H1 (cell line): ENCODE data around the gene SMIM29. TPM values are rescaled to one million over a fixed set of nuclear protein-coding genes. Genes with fewer than 3 reads are reported as not detected.
A peak's percentile ranks its signal among the peaks of the same experiment; 100 is the strongest.

Experiments used
- CTCF ChIA-PET: fragments of 300-600 bp; sonication (Branson Sonifier 250); formaldehyde crosslinking; loops from one replicate; lab custom pipeline; 2021; ENCODE audit not compliant: partially characterized antibody; lab: Charles Lee
- POLR2A ChIA-PET: fragments of 300-600 bp; sonication (Branson Sonifier 250); formaldehyde crosslinking; loops from one replicate; lab custom pipeline; 2021; ENCODE audit warnings: inconsistent platforms; ENCODE audit not compliant: partially characterized antibody; lab: Charles Lee
- DNase-seq, 2 experiments: peaks; one replicate each; pipeline versions ENCODE4 v3.0.0 to v3.0.0-alpha.2; 2010 to 2022; ENCODE audit warnings: low spot score in 2 of 2, low read depth in 1 of 2, mixed read lengths in 1 of 2
- FAIRE-seq: peaks from 2 replicates; lab custom pipeline; 2011; peaks lifted over from hg19 to GRCh38; lab: Jason Lieb, UNC
- H2AFZ ChIP-seq: 2 replicates; pipeline ENCODE4 v1.8.1; 2012; ENCODE audit warnings: low read length, inconsistent platforms
- H2AK5ac ChIP-seq: 2 replicates; pipeline ENCODE4 v1.6.1; 2013; ENCODE audit warnings: low read depth, low read length
- H2BK120ac ChIP-seq: replicated peaks from 2 replicates; pipeline ENCODE3; 2013; ENCODE audit warnings: low read depth, low read length, inconsistent platforms
- H2BK12ac ChIP-seq: 2 replicates; pipeline ENCODE4 v1.6.1; 2013; ENCODE audit warnings: low read depth, low read length
- H2BK15ac ChIP-seq: 2 replicates; pipeline ENCODE4 v1.6.1; 2013; ENCODE audit warnings: low read length
- H2BK20ac ChIP-seq: 2 replicates; pipeline ENCODE4 v1.6.1; 2013; ENCODE audit warnings: low read length
- H2BK5ac ChIP-seq: 2 replicates; pipeline ENCODE4 v1.6.1; 2013; ENCODE audit warnings: low read depth, low read length
- H3K14ac ChIP-seq: 2 replicates; pipeline ENCODE4 v1.6.1; 2013; ENCODE audit warnings: inconsistent platforms; ENCODE audit not compliant: insufficient read length
- H3K18ac ChIP-seq: 2 replicates; pipeline ENCODE4 v1.6.1; 2013; ENCODE audit warnings: low read length; ENCODE audit errors: extremely low read depth
- H3K23ac ChIP-seq: 2 replicates; pipeline ENCODE4 v1.6.1; 2013; ENCODE audit warnings: inconsistent platforms; ENCODE audit not compliant: insufficient read length
- H3K23me2 ChIP-seq: 2 replicates; pipeline ENCODE4 v1.6.1; 2013; ENCODE audit warnings: low read depth, low read length
- H3K27ac ChIP-seq: 2 replicates; pipeline ENCODE4 v1.6.1; 2011; ENCODE audit warnings: low read depth, low read length, inconsistent platforms
- H3K27me3 ChIP-seq, 4 experiments: replicated peaks in 1 of 4; 1 replicate in 1 of 4; 2 replicates in 3 of 4; pipeline versions ENCODE4 v1.6.1 to v1.8.1; 2011 to 2013; ENCODE audit warnings: low read length in 3 of 4, mild to moderate bottlenecking in 3 of 4, inconsistent platforms in 2 of 4, mixed read lengths in 2 of 4, moderate library complexity in 1 of 4; ENCODE audit not compliant: control insufficient read depth in 3 of 4, insufficient read depth in 3 of 4; ENCODE audit errors: extremely low read depth in 1 of 4
- H3K36me3 ChIP-seq, 4 experiments: 2 replicates each; pipeline versions ENCODE4 v1.6.1 to v1.8.1; 2011 to 2013; ENCODE audit warnings: mild to moderate bottlenecking in 4 of 4, low read length in 3 of 4, moderate library complexity in 2 of 4, control low read depth in 1 of 4, inconsistent platforms in 1 of 4; ENCODE audit not compliant: insufficient read depth in 4 of 4, control insufficient read depth in 2 of 4
- H3K4ac ChIP-seq: replicated peaks from 2 replicates; pipeline ENCODE3; 2013; ENCODE audit warnings: low read length, low read depth, mixed read lengths, inconsistent platforms; ENCODE audit not compliant: insufficient read length
- H3K4me1 ChIP-seq, 4 experiments: replicated peaks in 1 of 4; 1 replicate in 1 of 4; 2 replicates in 3 of 4; pipeline versions ENCODE4 v1.6.1 to v1.8.1; 2011 to 2013; ENCODE audit warnings: low read length in 3 of 4, inconsistent platforms in 2 of 4, mixed read lengths in 1 of 4; ENCODE audit not compliant: insufficient read depth in 4 of 4, control insufficient read depth in 3 of 4
- H3K4me2 ChIP-seq, 2 experiments: 2 replicates each; pipeline versions ENCODE4 v1.6.1 to v1.8.1; 2011 to 2013; ENCODE audit warnings: low read depth in 2 of 2, low read length in 2 of 2, control low read depth in 1 of 2, inconsistent platforms in 1 of 2, mild to moderate bottlenecking in 1 of 2; ENCODE audit not compliant: insufficient read depth in 1 of 2
- H3K4me3 ChIP-seq, 4 experiments: fragments of 200-600, 300-600 bp in 1 of 4; sonication (generic), shearing (Covaris generic), sonication (Bioruptor Twin) in 1 of 4; 2 replicates each; pipeline versions ENCODE4 v1.5.1 to v1.8.1; 2011 to 2016; ENCODE audit warnings: low read length in 4 of 4, low read depth in 3 of 4, control low read depth in 2 of 4, inconsistent platforms in 2 of 4, mild to moderate bottlenecking in 2 of 4, mixed read lengths in 1 of 4, moderate library complexity in 1 of 4; ENCODE audit not compliant: insufficient read depth in 2 of 4; ENCODE audit errors: extremely low read depth in 1 of 4
- H3K56ac ChIP-seq: replicated peaks from 2 replicates; pipeline ENCODE3; 2013; ENCODE audit warnings: low read depth, mild to moderate bottlenecking, mixed read lengths, low read length, inconsistent platforms; ENCODE audit not compliant: insufficient read length
- H3K79me1 ChIP-seq: 2 replicates; pipeline ENCODE4 v1.6.1; 2013; ENCODE audit warnings: low read depth, low read length, control low read depth
- H3K79me2 ChIP-seq, 2 experiments: 2 replicates each; pipeline versions ENCODE4 v1.6.1 to v1.8.1; 2012 to 2013; ENCODE audit warnings: low read length in 2 of 2, mild to moderate bottlenecking in 2 of 2, inconsistent platforms in 1 of 2; ENCODE audit not compliant: insufficient read depth in 2 of 2, control insufficient read depth in 1 of 2
- H3K9ac ChIP-seq, 4 experiments: replicated peaks in 1 of 4; 1 replicate in 1 of 4; 2 replicates in 3 of 4; pipeline versions ENCODE4 v1.6.1 to v1.8.1; 2011 to 2013; ENCODE audit warnings: low read depth in 3 of 4, low read length in 3 of 4, control low read depth in 2 of 4, mild to moderate bottlenecking in 2 of 4, moderate library complexity in 2 of 4, inconsistent platforms in 1 of 4; ENCODE audit errors: extremely low read depth in 1 of 4
- H3K9me3 ChIP-seq, 2 experiments: 2 replicates each; pipeline versions ENCODE4 v1.6.1 to v1.8.1; 2012 to 2013; ENCODE audit warnings: mild to moderate bottlenecking in 2 of 2, moderate library complexity in 2 of 2, control low read depth in 1 of 2, inconsistent platforms in 1 of 2, low read depth in 1 of 2, low read length in 1 of 2, mixed read lengths in 1 of 2; ENCODE audit not compliant: insufficient read depth in 2 of 2
- H4K20me1 ChIP-seq, 2 experiments: replicated peaks in 1 of 2; 2 replicates each; pipeline versions ENCODE3 to v1.8.1; 2011 to 2013; ENCODE audit warnings: inconsistent platforms in 2 of 2, low read length in 2 of 2, mild to moderate bottlenecking in 1 of 2; ENCODE audit not compliant: insufficient read depth in 2 of 2, control insufficient read depth in 1 of 2
- H4K5ac ChIP-seq: 2 replicates; pipeline ENCODE4 v1.6.1; 2013; ENCODE audit warnings: low read length, low read depth, mixed read lengths, inconsistent platforms; ENCODE audit not compliant: insufficient read length
- H4K8ac ChIP-seq: 2 replicates; pipeline ENCODE4 v1.8.0; 2013; ENCODE audit warnings: mild to moderate bottlenecking, moderate library complexity, low read length, inconsistent platforms; ENCODE audit not compliant: insufficient read depth; ENCODE audit errors: extremely low read depth
- H4K91ac ChIP-seq: replicated peaks from 2 replicates; pipeline ENCODE3; 2013; ENCODE audit warnings: low read length, mixed read lengths, inconsistent platforms; ENCODE audit not compliant: insufficient read length
- JUND ChIP-seq: IDR thresholded peaks from 2 replicates; pipeline ENCODE4 v1.6.1; 2011; ENCODE audit warnings: mild to moderate bottlenecking, improper control_type of control experiment, low read length
- YY1 ChIP-seq: IDR thresholded peaks from 2 replicates; pipeline ENCODE4 v1.6.1; 2011; ENCODE audit warnings: low read depth, mild to moderate bottlenecking, low read length
- WGBS, 2 experiments: shearing (Covaris generic) in 1 of 2; methylation state at CpG; one replicate each; pipeline versions ENCODE4 v1.1.6 to v1.1.7; 2013 to 2015; ENCODE audit warnings: low lambda C conversion rate in 2 of 2, mixed read lengths in 2 of 2, inconsistent platforms in 1 of 2, low coverage in 1 of 2, missing lambda C conversion rate in 1 of 2; ENCODE audit not compliant: insufficient replicate concordance in 2 of 2, insufficient coverage in 1 of 2, insufficient read length in 1 of 2; ENCODE audit errors: extremely low coverage in 1 of 2, missing lambda C conversion rate in 1 of 2; 5-methylcytosine and 5-hydroxymethylcytosine counted together
- polyA plus RNA-seq, 7 experiments: library from polyadenylated mRNA; depleted of rRNA in 3 of 7; stranded (reverse) in 5 of 7; unstranded in 2 of 7; fragments of >200 nt in 5 of 7; fragments of 200-250 nt in 2 of 7; gene quantifications; 1 replicate in 5 of 7; 2 replicates in 1 of 7; 4 replicates in 1 of 7; pipeline versions ENCODE4 v1.2.1 to v1.2.3, GENCODE V29; 2011 to 2013; ENCODE audit warnings: missing spikeins in 2 of 7, mixed read lengths in 2 of 7
- total RNA-seq: library from RNA; stranded (reverse); fragmentation: NEBNext Ultra II Directional; extraction: Animal tissue kit (Norgen Biotek cat#: 25700); gene quantifications from 2 replicates; pipeline ENCODE4 v1.2.1, GENCODE V29; 2021

The SMIM29 gene
- total and polyA plus RNA-seq, 2 of the 8 experiments (the other 6 are each of a cell fraction or from before 2014, with no cell fraction given) = 7.0 to 22.4 TPM

DNA sequence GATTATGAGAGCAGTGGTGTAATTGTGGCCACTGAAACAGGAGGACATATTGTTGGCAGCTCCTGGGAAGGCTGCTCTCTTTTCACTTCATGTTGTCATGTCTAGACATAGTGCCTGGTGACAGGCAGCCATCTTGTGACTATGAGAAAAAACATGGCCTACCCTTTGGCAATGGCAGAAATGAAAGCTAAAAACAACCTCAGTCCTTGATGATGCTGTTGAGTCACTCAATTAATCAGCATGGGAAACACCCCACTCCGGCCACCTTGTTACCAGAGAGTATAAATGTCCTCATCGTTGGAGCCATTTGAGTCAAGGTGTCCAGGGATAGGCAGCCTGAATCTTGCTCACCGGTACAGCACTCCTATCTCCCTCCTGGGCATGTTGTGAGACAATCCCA lies 43.3 kb downstream of the SMIM29 start:
- Histone ChIP-seq H3K4me1 (peaks cover 2 to 9% (median 4%) of the 10 kb centered on the region in 4 experiments; a peak in 4 of 7 replicates), H3K27ac (no peak overlapping the region), H3K9ac (no peak overlapping the region), H4K5ac (no peak overlapping the region), H2BK12ac (peak overlapping the region; percentile 75; the same call in 1 of the 2 replicates), H3K9me3 (no peaks in the 10 kb centered on the region), H3K27me3 (no peaks in the 10 kb centered on the region), H3K14ac (no peak overlapping the region), H3K18ac (no peak overlapping the region), H3K23ac (no peak overlapping the region), H3K79me1 (no peaks in the 10 kb centered on the region), H4K91ac (no peak overlapping the region), H2AFZ (no peak overlapping the region), H3K56ac (no peak overlapping the region), H3K79me2 (no peaks in the 10 kb centered on the region), H2BK15ac (no peak overlapping the region), H2BK120ac (no peak overlapping the region), H2AK5ac (no peak overlapping the region), H4K20me1 (no peaks in the 10 kb centered on the region), H3K4me2 (no peak overlapping the region), H2BK5ac (peak overlapping the region; percentile 55; the same call in 1 of the 2 replicates), H3K36me3 (no peaks in the 10 kb centered on the region), H3K23me2 (peaks cover 3% of the 10 kb centered on the region; the same call in 1 of the 2 replicates), H3K4me3 (no peak overlapping the region), H3K4ac (no peak overlapping the region), H2BK20ac (peak overlapping the region; percentile 54; the same call in 1 of the 2 replicates), H4K8ac (no peak overlapping the region)
- POLR2A ChIA-PET = interaction anchor here (0.9 to 3.9 kb wide), 6 partner anchors 9 to 43 kb away, joined by 3 to 28 read pairs (median 7); partner anchors contain the start of gene HMGA1
- no peak for DNase-seq
- no peak for FAIRE-seq
- TF ChIP-seq YY1 (0 out of 2 replicates have a peak, but pooled peaks have one; percentile 45), JUND (no peak)
- CTCF ChIA-PET = interaction anchor here (1.2 to 3.7 kb wide), 6 partner anchors 9 to 44 kb away, joined by 4 to 30 read pairs (median 6); no protein-coding TSS in a partner anchor
- WGBS, 2 experiments = 97% methylated on average over 3 of the region's 3 CpGs; no CpG with 5 or more reads in 1 of the 2 experiments
